ENCODE results near the gene GABRP.
"Not testable (repeated sequence)": the region's sequence is repeated elsewhere in the genome, so short reads cannot be mapped to it uniquely, and the experiment has no call there.

GABRP gene

GRCh38 chr5:170791325-170791954 lies 7.9 kb downstream of the GABRP start:
- DNase-seq (ENCODE audit: low read depth in 2 of 2, low spot score in 1 of 2) = no peak

- no peak for DNase-seq (ENCODE audit: low read depth in 2 of 2, low spot score in 1 of 2)
Measured at GRCh38 chr5:170792878-170793277, 9.4 kb downstream of the GABRP start.

- no peak for DNase-seq (ENCODE audit: low read depth in 2 of 2, low spot score in 1 of 2)
Measured at GRCh38 chr5:170795154-170795553, 11.6 kb downstream of the GABRP start.

GRCh38 chr5:170805666-170806065 lies 22.1 kb downstream of the GABRP start:
- no peak for DNase-seq (ENCODE audit: low read depth in 2 of 2, low spot score in 1 of 2)

DNA sequence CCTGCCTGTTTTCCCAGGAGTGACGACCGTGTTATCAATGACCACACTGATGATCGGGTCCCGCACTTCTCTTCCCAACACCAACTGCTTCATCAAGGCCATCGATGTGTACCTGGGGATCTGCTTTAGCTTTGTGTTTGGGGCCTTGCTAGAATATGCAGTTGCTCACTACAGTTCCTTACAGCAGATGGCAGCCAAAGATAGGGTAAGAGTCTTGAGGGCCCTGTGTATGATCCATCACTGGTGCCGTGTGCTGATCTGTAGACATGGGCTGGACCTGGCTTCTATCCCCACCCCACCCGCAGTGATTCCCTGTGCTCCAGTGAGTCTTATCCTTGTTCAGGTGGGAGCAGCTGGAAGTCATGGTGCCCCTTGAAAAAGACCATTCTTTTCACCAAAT lies 26.0 kb downstream of the GABRP start:
- no peak for DNase-seq (ENCODE audit: low read depth in 2 of 2, low spot score in 1 of 2)

GRCh38 chr5:170811719-170812118 lies 28.2 kb downstream of the GABRP start:
- DNase-seq (ENCODE audit: low read depth in 2 of 2, low spot score in 1 of 2) = no peak

DNA sequence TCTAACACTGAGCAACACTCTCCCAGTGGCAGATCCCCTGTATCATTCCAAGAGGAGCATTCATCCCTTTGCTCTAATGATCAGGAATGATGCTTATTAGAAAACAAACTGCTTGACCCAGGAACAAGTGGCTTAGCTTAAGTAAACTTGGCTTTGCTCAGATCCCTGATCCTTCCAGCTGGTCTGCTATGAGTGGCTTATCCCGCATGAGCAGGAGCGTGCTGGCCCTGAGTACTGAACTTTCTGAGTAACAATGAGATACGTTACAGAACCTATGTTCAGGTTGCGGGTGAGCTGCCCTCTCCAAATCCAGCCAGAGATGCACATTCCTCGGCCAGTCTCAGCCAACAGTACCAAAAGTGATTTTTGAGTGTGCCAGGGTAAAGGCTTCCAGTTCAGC lies 29.7 kb downstream of the GABRP start:
- DNase-seq (ENCODE audit: low read depth in 2 of 2, low spot score in 1 of 2) = no peak

- no peak for DNase-seq (ENCODE audit: low read depth in 2 of 2, low spot score in 1 of 2)
Measured at GRCh38 chr5:170817195-170817594, 33.7 kb downstream of the GABRP start.

DNA sequence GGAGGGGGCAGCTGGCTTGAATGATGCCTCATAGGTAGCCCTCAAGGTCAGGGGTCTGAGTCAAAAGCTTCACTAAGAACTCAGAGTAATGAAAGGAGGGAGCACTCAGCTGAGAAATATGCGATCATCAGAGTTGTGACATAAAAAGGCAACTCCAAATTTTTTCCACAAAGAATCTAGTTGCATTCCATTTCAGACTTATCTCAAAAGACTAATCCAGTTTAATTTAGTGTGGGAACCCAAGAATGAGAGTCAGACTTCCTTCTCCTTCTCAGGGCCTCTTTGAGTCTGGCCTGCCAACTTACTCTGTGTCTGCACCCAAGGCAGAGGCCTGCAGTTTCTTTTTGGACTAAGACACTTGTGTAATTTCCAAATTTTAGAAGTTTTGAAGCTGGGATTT lies 34.7 kb downstream of the GABRP start:
- no peak for DNase-seq (ENCODE audit: low read depth in 2 of 2, low spot score in 1 of 2)

DNA sequence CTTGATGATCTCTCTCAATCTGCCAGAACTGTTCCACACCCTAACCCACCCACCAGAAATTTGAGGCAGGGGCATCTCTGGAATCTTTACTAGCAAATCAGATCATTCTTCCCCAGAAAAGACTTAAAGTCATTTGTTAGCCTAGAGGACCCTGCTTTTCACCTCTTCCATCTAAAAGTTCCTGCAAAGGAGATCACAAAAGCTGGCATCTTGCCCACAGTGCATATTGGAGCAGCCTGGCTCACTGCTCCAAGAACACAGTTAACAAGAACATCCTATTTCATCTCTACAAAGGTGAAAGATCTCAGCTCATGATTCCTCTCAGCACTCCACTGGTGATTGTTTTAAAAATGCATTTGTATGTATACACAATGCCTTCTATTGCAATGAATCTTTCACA lies 36.3 kb downstream of the GABRP start:
- DNase-seq (ENCODE audit: low read depth in 2 of 2, low spot score in 1 of 2) = no peak

DNA sequence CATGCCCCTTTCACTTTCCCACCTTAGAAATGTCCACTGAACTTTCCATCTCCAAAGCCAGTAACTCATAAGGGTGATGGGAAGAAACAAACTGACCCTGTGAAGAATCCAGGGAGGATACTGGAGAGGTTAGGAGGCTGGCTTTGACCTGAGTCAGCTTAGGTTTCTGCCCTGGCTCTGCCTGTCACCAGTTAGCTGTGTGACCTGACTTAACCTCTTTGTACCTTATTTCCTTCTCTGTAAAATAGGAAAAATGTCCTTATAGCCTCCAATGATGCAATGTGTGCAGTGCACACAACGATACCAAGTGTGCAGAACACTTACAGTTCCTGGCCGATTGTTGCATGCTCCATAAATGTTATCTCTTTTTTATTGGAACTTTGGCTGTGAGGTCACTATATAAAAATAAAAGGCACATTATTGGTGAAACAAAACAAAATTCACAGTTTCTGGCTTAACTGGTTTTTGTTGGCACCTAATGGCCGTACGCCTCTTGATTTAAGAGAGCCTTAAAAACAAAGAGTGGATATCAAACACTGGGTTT lies 37.8 kb downstream of the GABRP start:
- no peak for DNase-seq (ENCODE audit: low read depth in 2 of 2, low spot score in 1 of 2)

DNA sequence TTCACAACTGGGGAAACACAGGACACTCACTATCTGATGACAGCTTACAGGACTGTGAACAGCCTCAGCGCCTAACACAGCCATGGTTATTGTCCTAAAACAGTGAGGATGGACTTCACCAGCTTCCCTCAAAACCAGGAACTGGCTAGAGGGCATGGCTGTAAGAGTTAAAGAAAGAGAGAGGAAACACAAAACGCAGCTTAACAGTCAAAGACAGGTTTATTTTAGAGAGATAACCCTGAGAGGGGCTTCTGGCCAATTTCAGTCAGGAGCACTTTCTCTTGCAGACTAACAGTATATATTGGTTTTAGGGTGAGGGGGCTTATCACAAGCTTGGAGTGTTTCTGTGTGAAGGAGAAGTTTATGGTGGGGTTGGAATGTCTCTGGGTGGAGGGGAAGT lies 42.6 kb downstream of the GABRP start:
- no peak for DNase-seq (ENCODE audit: low read depth in 2 of 2, low spot score in 1 of 2)

DNA sequence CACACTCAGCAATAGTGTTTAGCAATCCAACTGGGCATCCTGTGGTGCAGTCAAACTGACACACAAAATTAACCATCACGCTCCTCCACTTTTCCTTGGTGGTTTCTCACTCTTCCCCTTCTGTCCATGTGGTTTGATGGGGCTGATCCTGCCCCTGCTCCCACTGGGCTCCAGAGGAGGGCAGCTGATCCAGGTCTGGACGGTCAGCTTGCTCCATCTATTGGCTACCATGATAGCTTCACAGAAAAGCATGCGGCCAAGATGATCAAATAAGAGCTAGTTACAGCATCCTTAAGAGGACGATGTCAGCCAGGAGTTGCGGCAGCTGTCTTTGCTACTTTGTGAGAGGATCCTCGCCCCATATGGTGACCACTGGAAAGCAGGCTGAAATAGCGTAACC lies 48.7 kb downstream of the GABRP start:
- DNase-seq (ENCODE audit: low read depth in 2 of 2, low spot score in 1 of 2) = no peak

GRCh38 chr5:170833981-170834380 lies 50.5 kb downstream of the GABRP start:
- DNase-seq (ENCODE audit: low read depth in 2 of 2, low spot score in 1 of 2) = not testable (repeated sequence)

DNA sequence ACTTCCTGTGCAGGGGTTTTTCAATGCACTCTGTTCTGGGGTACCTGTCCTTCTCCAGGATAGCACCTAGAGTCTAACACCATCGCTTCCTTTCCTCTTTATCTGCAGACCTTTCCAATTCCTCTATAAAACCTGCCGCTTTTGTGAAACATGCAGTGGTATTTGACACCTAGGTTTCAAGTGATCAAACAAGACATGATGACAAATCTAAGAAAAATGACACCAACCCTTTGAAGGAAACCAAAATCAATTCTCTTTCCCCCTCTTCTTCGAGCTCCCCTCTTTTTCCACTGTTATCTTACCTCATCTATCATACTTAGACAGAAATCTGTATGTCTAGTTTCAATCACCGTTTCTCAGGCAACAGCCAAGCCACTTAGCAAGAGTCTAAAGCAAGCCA lies 52.7 kb downstream of the GABRP start:
- DNase-seq (ENCODE audit: low read depth in 2 of 2, low spot score in 1 of 2) = no peak

DNA sequence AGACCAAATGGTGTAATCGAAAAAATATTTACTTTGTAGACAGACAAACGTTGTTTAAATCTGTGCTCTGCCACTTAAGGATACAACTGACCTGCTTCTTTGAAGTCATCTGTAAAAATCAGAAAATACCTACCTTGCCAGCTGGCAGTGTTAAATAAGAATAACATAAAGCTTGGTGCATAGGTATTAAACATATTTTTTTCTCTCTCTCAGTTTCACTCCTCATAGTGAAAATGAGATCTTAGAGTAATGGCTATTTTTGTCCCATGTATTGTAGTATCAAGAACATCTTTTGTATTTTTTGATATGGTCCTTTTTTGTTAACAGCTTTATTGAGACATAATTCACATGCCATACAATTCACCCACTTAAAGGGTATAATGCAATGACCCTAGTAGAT lies 60.3 kb downstream of the GABRP start:
- no peak for DNase-seq (ENCODE audit: low read depth in 2 of 2, low spot score in 1 of 2)

GRCh38 chr5:170844651-170845050 lies 61.1 kb downstream of the GABRP start:
- DNase-seq (ENCODE audit: low read depth in 2 of 2, low spot score in 1 of 2) = no peak

- DNase-seq (ENCODE audit: low read depth in 2 of 2, low spot score in 1 of 2) = no peak
Measured at GRCh38 chr5:170846416-170846815, 62.9 kb downstream of the GABRP start.

GRCh38 chr5:170846846-170847245 lies 63.3 kb downstream of the GABRP start:
- no peak for DNase-seq (ENCODE audit: low read depth in 2 of 2, low spot score in 1 of 2)

GRCh38 chr5:170848033-170848432 lies 64.5 kb downstream of the GABRP start:
- no peak for DNase-seq (ENCODE audit: low read depth in 2 of 2, low spot score in 1 of 2)

DNA sequence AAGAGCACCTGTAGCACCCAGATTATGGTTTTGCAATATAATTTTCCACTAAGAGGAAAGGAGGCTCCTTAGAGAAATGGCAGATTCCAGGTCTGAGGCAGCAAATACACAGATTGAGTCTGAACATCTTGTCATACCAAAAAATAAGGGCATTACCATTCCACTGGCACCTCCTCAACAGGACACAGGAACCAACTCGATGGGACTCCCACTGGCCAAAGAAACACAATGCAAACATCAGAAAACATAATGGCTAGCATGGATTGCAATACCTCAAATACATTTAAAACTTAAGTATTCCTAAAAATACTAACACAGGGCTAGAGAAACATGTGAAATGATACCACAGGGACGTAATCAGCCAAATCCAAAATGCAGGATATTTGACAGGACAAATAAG lies 65.8 kb downstream of the GABRP start:
- no peak for DNase-seq (ENCODE audit: low read depth in 2 of 2, low spot score in 1 of 2)

- no peak for DNase-seq (ENCODE audit: low read depth in 2 of 2, low spot score in 1 of 2)
Measured at GRCh38 chr5:170854566-170854965, 71.0 kb downstream of the GABRP start.

GRCh38 chr5:170857066-170857465 lies 73.5 kb downstream of the GABRP start:
- no peak for DNase-seq (ENCODE audit: low read depth in 2 of 2, low spot score in 1 of 2)

All from stimulated activated CD8-positive, alpha-beta memory T cell treated with anti-CD3 and anti-CD28 coated beads, Interleukin-4, amount 100 ng/mL, for 1 hour (primary cell).